ENCODE data around the gene DLGAP1.
"Not testable (repeated sequence)": the region's sequence is repeated elsewhere in the genome, so short reads cannot be mapped to it uniquely, and the experiment has no call there.

The DLGAP1 gene

GRCh38 chr18:3650521-3651042 lies 804.5 kb downstream of the DLGAP1 start:
- not testable (repeated sequence) for DNase-seq

DNA sequence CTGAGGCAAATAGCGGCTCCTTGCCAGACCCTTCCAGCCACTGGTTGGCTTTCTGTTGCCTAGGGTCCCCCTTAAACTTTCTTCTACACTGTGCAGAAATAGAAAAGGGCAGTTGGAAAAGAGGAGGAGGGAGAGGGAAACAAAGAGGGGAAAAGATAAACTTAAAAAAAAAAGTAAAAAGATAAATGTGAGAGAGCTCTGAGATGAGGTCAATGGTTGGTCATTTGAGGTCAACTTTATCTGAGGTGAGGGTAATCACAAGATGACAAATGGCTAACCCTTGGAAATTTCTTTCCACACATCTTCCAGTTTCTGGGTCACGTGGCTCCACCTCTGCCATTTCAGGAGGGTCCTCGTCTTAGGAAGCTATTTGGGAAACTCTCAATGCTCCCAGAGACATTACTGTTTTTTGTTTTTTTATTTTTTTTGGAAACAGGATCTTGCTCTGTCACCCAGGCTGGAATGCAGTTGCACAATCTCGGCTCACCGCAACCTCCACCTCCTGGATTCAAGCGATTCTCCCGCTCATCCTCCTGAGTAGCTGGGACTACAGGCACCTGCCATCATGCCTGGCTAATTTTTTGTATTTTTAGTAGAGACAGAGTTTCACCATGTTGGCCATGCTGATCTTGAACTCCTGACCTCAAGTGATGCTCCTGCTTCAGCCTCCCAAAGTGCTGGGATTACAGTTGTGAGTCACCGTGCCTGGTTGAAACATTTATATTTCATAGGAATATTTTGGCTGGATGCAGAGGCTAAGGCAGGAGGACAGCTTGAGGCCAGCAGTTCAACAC lies 805.3 kb downstream of the DLGAP1 start:
- no peak for DNase-seq

GRCh38 chr18:3649135-3649632 lies 805.9 kb downstream of the DLGAP1 start:
- DNase-seq = no peak

DNA sequence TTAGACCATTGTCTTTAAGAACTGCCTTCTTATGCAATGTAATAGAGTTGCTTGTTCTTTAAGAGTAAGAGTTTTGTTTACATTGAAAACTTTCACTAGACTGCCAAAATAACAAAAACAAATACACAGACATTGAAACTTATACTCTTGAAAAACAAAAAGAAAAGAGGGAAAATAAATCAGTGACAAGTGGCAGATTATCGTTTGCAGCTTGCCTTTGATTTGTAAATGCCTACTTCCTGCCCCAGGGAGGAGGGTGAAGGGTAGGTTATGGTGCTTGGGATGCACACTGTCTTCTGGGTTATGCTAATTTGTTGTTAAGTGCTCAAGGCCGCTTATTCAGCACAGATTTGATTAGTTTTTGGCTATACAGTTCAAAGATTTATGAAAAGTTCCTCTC lies 806.5 kb downstream of the DLGAP1 start:
- no peak for DNase-seq

DNA sequence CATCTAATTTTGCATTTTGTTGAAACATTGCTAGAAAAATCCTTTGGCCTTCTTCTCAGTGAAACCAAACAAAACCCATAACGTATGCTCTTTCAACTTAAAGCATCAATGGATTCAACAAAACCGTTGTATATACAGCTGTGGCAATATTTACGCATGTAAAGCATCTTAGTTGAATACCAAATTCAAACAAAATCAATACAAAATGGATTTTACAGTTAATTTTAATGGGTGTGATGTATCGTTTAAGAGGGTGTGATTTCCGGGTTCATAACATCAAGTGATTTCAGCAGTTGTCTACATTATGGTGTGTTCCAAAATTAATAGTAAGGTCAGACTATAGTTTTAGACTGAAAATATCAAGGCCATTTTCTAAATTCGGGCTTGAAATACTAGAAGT lies 806.9 kb downstream of the DLGAP1 start:
- DNase-seq = no peak

DNA sequence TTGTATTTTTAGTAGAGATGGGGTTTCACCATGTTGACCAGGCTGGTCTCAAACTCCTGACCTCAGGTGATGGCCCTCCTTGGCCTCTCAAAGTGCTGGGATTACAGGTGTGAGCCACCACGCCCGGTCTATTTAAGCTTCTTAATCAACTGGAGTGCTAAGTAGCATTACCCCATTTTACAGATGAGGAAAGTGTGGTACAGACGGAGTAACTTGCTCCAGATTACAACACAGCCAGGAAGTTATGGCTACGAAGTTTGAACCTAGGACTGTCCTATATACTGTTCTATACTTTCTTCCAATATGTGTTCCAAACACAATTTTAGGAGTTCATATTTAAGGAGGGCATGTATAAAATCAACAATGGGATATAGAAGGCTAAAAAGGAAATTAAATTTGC lies 807.5 kb downstream of the DLGAP1 start:
- no peak for DNase-seq

DNA sequence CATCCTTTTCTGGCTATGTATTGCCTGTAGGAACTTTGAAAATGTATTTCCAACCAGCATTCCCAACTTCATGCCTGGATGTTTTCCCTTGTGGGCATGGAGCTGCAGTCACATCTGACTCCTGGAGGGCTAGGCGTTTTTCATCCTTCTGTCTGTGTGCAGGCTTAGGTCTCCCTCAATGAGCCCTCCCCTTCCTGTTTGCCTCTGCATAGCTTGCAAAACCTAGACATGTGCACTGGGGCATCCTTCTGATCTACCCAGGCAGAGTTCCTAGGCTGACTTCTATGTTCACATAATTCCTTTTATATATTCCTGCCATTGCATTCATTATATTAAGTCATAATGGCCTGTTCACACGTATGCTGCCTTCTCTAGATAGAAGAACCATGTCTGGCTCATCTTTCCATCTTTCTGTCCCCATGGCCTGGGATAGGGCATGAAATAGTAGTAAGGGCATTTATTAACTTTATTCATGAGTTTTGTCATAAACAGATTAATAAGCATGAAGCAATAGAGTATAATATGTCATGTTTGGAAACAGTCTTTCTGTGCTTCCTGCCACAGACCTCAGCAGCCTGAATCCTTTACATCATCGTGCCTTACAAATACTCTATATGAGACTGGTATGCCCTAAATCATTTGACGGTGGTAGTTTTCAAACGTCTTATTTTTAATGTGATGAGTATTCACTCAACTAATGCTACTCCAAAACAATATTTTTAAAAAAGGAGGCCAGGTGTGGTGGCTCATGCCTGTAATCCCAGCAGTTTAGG lies 809.5 kb downstream of the DLGAP1 start:
- DNase-seq = no peak

GRCh38 chr18:3634250-3634939 lies 820.7 kb downstream of the DLGAP1 start:
- DNase-seq = no peak

DNA sequence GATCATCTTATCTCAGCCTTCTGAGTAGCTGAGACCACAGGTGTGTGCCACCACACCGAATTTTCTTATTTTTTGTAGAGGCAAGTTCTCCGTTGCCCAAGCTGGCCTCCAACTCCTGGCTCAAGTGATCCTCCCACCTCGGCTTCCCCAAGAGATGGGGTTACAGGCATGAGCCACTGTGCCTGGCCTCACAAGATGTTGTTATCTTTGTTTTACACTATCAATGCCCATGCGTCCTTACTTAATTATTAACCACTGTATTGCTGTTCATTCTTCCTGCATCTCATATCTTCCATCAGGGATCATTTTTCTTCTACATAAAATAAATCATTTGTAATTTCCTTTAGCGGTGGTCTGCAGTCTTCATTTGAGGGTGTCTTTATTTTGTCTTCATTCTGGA lies 823.2 kb downstream of the DLGAP1 start:
- no peak for DNase-seq

- no peak for DNase-seq
Measured at GRCh38 chr18:3626929-3627458, 828.1 kb downstream of the DLGAP1 start.

DNA sequence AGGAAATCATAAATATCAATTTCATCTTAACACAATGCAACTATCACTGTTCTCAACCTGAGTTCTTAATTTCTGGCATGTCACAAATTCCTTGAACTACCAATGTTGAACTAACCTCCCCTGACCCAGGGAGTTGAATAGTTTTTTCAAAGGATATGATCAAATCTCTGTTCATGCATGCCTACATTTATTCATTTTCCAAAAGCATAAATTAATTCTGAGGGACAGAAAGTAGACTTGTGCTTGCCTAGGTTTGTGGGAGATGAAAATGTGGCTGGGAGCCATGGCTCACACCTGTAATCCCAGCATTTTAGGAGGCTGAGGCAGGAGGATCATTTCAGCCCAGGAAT lies 829.4 kb downstream of the DLGAP1 start:
- DNase-seq = no peak

GRCh38 chr18:3624935-3625741 lies 830.0 kb downstream of the DLGAP1 start:
- peak in 1 of 4 experiments; percentile 6 for DNase-seq

DNA sequence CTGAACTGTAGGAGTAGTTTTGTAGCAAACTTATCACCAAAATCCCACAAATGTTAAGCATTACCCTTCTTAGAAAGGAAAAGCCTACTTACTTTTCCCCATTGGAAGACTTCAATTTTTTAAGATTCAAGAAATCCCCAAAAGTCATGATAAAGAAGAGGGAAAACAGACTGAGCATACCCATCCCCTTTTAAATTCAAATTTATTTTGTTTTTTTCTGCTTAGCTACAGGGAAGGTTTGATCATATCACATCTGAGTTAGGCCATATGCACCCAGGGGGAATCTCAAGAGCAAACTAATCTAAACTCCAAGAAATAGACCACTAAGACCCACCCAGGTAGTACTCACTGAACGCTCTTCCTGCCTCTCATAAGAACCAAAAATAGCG lies 830.6 kb downstream of the DLGAP1 start:
- no peak for DNase-seq

- DNase-seq = no peak
Measured at GRCh38 chr18:3623769-3624545, 831.1 kb downstream of the DLGAP1 start.

GRCh38 chr18:3620146-3621119 lies 834.7 kb downstream of the DLGAP1 start:
- no peak for DNase-seq

- no peak for DNase-seq
Measured at GRCh38 chr18:3619746-3620145, 835.4 kb downstream of the DLGAP1 start.

DNA sequence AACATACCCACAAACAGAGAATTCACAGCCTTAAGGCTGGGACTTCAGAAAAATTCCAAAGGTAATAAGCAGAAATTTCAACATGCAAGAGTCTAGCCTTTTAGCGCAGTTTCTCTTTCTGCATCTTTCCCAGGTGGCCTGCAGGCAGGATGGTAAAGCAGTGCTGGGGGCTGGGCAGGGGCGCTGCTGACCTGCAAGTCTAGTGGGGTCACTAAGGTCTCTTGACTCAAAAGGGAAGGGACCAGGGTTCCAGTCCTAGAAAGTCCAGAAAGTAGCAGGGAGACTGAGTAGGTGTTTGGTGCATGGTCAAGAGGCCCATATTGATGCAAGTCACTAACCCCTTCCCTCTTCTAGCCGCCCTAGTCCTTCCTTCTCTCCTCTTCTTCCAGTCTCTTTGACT lies 835.9 kb downstream of the DLGAP1 start:
- no peak for DNase-seq

GRCh38 chr18:3616744-3617143 lies 838.4 kb downstream of the DLGAP1 start:
- no peak for DNase-seq

GRCh38 chr18:3616142-3616541 lies 839.0 kb downstream of the DLGAP1 start:
- DNase-seq = no peak

DNA sequence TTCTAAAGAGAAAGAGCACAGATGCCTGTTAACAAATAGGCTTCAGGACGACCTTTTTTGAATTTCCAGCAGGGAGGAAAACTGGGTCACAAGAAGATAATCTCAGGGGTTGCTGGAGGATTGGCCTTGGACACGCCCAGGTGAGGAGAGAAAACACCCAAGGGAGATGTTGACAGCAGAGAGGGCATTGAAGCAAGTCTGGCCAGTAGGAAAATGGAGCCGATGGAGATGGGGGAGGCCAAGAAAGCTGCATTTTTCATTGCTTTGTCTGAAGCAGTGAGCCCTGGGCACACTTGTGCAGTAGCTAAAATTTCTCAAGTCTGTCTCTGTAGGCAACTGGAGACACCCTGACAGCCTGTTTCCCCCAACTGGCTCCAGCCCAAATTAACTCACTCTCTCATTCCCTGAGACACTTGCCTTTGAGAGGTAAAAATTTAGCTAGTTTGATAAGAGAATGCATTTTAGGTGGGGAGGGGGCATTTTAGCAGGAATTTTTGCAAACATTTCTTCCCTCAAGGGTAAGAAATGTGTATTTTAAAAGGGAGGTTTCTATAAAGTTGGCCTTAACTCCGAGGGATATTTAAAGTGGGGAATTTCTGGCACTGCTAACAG lies 839.6 kb downstream of the DLGAP1 start:
- no peak for DNase-seq
